CMK (cell line): ENCODE measurements around the gene PSORS1C2.
A peak's percentile ranks its signal among the peaks of the same experiment; 100 is the strongest.
"Not testable (repeated sequence)": the region's sequence is repeated elsewhere in the genome, so short reads cannot be mapped to it uniquely, and the experiment has no call there.

Source experiments
- DNase-seq: peaks from one replicate; pipeline ENCODE4 v3.0.0-alpha.2; 2010; ENCODE audit warnings: low read depth

PSORS1C2 gene

DNA sequence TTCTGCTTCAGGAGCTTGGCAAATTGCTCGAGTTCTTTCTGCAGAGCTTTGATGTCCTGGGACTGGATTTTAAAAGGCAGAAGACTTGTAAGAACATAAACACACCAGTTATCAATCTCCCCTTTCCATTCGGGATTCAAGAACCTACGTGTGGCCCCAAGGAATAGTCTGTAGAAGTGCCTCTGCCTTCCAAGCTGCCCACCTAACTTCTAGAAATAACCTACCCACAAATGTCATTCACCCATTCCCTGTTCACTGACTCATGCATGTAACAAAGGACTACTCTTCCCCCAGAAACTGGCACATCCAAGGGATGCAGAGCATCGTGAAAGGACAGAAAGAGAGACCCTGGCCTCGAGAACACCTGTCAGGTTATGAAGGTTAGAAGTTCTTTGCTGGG is 27.1 kb upstream of the PSORS1C2 start:
- no peak for DNase-seq

DNA sequence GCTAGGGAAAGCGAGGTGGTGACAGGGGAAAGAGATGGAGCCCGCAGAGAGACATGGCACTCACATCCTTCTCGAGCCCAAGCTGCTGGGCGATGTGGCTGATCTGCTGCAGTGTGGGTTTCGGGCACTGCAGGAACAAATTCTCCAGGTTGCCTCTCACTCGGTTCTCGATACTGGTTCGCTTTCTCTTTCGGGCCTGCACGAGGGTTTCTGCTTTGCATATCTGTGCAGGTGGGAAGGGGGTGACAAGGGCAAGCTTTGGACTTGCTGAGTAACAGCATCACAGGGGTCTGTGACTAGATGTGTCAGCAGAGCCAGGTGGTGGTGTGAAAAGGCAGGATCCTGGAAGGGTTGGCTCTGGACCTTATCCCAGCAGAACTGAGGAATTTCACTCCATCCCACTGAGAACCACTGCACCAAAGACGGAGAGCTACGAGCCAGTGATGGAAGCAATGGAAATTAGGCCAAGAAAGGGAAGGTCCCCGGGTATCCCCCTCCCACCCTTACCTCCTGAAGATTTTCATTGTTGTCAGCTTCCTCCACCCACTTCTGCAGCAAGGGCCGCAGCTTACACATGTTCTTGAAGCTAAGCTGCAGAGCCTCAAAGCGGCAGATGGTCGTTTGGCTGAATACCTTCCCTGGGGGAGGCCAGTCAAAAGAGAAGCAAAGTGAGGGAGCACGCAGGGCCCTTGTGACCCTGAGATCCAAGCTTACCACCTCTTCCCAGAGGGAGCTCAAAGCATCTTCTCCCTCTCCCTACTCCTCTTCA is 26.4 kb upstream of the PSORS1C2 start:
- DNase-seq: not testable (repeated sequence)

DNA sequence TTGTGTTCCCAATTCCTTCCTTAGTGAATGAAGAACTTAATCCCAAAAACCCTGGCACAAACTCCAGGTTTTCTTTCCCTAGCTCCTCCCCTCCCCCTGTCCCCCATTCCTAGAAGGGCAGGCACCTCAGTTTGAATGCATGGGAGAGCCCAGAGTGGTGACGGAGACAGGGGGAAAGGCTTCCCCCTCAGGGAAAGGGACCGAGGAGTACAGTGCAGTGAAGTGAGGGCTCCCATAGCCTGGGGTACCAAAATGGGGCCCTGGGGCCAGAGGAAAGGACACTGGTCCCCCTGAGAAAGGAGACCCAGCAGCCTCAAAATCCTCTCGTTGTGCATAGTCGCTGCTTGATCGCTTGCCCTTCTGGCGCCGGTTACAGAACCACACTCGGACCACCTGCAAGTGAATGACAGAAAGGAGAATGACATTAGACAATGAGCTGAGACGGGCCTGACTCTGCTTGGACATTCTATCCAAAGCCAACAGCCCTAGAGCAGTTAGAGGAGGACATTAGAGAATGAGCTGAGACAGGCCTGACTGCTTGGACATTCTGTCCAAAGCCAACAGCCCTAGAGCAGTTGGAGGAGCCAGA is 25.7 kb upstream of the PSORS1C2 start:
- DNase-seq: not testable (repeated sequence)

DNA sequence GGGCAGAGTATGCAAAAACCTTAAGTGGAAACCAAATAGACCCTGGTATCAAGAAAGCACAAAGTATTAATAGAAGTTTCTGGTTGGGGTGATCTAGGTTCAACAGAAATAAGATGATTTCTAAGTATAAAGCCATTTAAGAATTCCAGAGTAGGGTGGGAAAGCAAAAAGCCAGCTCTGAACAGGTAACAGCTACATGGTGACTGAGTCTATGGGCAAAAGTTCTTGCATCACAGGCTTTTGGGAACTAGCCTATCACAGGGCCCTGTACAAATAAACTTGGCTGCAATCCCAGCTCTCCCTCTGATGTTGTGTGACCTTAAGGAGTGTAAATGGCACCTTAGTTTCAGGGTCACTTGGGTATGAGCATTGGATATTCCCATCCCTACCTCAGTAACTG is 25.1 kb upstream of the PSORS1C2 start:
- DNase-seq: no peak

DNA sequence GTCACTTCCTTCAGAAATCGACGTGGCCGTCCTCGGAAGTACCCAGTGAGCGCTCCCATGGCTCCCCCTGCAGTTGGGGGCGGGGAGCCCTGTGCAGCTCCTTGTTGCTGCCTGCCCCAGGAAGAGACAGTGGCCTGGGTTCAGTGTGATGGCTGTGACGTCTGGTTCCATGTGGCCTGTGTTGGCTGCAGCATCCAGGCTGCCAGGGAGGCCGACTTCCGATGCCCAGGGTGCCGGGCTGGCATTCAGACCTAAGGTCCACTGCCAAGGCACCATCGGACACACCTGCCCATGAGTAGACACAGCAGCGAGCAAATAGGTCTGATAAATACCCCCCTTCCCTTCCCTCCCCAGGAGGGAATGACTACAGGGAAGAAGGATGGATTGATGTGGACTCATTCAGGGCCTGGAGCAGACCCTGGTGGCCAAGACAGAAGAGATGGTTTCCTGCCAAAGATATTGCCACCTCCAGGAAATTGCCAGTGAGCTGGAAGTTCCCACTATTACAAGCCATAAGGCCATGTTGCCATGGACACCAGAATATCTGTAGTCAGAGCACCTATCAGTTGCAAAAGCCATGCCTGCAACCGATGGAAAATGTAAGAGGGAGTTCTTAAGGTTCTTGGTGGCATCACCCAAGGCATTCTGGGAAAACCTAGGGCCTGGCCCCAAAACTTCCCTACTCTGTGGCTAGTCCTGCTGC is 23.7 kb upstream of the PSORS1C2 start:
- DNase-seq: no peak

DNA sequence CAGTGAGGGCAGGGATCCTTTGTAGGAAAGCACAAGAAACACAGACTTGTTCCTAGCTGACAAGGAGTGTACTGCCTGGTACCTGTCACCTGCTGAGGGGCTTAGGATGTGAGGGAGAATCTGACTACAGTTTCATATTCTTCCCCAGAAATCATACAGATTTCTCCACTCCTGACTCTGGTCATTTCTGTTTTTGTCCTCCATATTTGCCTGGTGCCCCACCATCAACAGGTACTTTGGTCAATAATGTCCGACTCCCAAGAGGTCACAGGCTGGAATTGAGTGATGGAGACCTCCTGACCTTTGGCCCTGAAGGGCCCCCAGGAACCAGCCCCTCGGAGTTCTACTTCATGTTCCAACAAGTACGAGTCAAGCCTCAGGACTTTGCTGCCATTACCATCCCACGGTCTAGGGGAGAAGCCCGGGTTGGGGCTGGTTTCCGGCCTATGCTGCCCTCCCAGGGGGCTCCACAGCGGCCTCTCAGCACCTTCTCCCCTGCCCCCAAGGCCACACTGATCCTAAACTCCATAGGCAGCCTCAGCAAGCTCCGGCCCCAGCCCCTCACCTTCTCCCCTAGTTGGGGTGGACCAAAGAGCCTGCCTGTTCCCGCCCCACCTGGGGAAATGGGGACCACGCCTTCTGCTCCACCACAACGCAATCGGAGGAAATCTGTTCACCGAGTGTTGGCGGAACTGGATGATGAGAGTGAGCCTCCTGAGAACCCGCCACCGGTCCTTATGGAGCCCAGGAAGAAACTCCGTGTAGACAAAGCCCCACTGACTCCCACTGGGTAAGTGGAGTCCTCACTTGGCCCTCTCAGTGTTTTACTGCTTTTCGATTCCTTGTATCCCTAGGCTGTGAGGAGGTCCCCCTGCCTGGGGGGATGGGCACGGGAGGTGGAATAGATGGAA is 22.6 kb upstream of the PSORS1C2 start:
- DNase-seq: no peak

- no peak for DNase-seq
Observed at GRCh38 chr6:31158863-31159855, 20.3 kb upstream of the PSORS1C2 start.

GRCh38 chr6:31158140-31158862 is 19.4 kb upstream of the PSORS1C2 start, which contains the start of gene TCF19:
TSS of gene TCF19 (plus strand) at chr6:31158589. CDS start at chr6:31159470, 881 bp downstream.
- peak; percentile 98 for DNase-seq

GRCh38 chr6:31157513-31158139 is 18.8 kb upstream of the PSORS1C2 start, which contains the start of gene CCHCR1:
TSS of gene CCHCR1 (minus strand) at chr6:31157802. CDS start at chr6:31157600, 202 bp downstream.
- DNase-seq: no peak

GRCh38 chr6:31156641-31157040 is 17.8 kb upstream of the PSORS1C2 start:
- no peak for DNase-seq

DNA sequence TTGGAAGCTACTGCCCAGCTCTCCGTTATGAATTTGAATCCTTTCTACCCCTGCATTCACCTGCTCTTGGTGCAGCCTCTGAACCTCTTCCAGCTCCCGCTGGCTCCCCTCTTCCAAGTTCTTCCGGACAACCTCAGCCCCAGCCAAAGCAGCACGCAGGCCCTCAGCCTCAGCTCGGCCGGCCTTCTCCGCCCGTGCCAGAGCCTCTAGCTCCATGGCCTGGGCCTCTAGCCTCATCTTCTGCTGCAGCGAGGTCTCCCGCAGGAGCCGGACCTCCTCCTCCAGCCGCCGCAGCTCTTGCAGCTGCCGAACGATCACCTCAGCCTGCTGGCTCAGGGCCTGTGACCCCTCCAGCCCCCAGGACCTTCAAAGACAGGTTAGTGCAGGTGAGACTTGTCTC is 15.6 kb upstream of the PSORS1C2 start:
- DNase-seq: no peak

DNA sequence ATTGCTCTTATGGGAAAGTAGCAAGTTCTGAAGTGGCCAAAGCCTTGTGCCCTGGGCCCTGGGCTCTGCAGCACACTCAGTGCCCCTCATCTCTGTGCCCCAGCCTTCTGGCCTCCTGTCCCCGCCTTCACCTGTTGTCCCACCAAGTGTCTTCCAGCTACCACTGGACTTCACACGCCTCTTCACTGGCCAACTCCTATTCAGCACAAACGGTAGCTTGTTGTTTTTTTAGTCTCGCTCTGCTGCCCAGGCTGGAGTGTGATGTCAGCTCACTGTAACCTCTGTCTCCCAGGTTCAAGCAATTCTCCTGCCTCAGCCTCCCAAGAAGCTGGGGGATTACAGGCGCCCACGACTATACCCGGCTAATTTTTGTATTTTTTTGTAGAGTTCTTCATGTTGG is 13.9 kb upstream of the PSORS1C2 start:
- no peak for DNase-seq

DNA sequence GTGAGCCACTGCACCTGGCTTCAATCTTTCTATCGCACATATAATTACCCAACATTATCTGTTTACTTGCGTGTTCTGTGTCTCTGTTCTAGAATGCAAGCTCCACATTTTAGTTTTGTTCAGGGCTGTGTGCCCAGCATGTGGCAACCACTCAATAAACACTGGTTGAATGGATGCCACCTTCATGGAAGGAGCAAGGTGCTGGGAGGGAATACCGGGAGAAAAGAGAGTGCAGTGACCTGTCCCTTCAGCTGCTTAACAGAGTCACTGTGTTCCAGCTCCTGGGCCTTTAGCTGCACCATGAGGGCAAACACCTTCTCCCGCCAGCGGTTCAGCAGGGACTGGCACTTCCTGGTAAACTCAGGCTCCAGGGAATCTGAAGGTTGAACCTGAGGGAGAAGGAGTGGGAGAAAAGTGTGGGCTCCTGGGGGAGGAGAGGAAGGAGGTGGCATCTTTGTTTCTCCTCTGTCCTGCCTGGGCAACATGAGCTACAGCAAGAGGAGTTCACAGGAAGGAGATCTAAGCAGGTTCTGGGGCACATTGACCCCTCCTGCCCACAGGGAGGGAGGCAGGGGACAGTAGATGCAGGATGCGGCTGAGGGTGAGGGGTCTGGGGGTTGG is 11.1 kb upstream of the PSORS1C2 start:
- DNase-seq: no peak

DNA sequence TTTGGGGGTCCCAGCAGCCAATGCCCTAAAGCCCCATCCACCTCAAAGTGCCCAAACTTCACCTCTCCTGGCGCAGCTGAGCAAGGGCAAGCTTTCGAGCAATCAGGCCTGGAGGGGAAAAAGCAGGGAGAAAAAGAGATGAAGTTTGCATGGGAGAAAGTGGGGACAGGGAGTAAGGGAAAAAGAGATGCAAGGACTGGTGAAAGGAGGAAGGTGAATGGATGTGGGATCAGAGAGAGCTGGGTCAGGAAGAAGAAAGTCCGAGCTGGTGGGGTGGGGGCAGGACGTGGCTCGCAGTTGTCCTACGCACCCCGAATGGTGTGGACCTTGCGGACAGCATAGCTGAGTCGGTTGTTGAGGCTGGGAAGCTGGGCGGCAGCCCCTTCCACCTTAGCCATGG is 6.5 kb upstream of the PSORS1C2 start:
- no peak for DNase-seq

DNA sequence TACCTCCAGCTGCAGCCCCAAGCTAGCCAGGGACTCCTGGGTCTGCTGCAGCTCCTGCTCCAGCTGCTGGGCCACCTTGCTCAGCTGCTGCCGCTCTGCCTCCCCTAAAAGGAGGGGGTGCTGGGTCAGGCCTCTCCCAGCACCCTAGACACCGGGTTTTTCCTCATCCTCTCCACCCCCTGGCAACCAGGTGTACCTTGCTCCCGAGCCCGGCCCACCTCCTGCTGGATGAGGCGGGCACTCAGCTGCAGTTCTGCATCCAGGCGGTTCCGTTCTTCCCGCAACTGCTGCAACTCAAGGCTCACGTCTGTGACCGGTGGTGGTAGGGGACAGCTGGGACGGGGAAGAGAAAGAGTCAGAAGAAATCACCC is 6.1 kb upstream of the PSORS1C2 start:
- DNase-seq: no peak

DNA sequence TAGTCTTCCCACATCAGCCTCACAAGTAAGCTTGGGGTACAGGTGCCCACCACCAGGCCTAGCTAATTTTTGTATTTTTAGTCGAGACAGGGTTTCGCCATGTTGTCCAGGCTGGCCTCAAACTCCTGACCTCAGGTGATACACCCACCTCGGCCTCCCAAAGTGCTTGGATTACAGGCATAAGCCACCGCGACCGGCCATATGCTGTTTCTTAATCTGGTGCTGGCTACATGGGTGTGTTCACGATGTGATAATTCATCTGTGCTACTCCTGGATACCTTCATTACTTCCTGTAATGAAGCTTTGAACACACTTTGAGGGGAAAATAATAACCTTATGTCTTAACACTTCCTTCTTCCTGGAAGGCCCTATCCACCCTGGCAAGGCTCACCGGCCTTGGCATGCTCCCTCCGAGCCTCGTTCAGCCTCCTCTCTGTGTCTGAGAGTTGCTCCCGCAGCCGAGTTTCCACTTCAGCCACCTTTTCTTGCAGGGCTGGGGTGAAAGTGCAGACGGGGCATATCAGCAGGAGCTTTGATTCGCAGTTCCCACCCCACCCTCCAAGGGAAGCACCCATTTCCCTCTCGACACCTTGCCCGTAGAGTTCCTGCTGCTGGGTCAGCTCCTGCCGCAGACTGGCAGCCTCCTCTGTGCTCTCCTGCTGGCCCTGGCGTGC is 5.6 kb upstream of the PSORS1C2 start:
- no peak for DNase-seq

GRCh38 chr6:31143148-31143547 is 4.3 kb upstream of the PSORS1C2 start:
- DNase-seq: no peak

- DNase-seq: no peak
Observed at GRCh38 chr6:31142361-31142761, 3.5 kb upstream of the PSORS1C2 start.

DNA sequence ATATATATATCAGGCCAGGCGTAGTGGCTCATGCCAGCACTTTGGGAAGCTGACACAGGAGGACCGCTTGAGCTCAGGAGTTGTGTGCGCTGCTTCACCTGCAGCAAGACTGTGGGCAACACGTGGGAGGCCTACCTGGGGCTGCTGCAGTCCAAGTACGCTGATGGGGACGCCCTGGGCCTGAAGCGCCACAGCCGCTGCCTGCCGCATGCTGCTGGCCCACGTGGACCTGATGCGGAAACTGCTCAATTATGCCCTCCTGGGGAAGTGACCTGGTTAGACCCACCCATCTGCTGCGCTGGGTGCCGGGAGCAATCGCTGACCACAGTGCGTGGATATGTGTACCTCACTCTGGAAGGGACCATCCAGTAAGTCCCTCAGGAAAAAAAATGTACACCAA is 1.8 kb upstream of the PSORS1C2 start:
- DNase-seq: no peak
